ENCODE measurements around the gene SOCS1. TPM values are rescaled to one million over a fixed set of nuclear protein-coding genes. Genes with fewer than 3 reads are reported as not detected.
A peak's percentile ranks its signal among the peaks of the same experiment; 100 is the strongest.

SOCS1 gene
- polyA plus RNA-seq (2012; ENCODE audit: insufficient read length, low read depth): 45.5 TPM

GRCh38 chr16:11255737-11256660 is at the start of gene SOCS1:
SOCS1 (minus strand) TSS chr16:11256204; CDS start chr16:11255478, 726 bp downstream.
- TF ChIP-seq FOXP2 (optimal IDR thresholded peaks at IDR 0.05; ENCODE audit: borderline replicate concordance, extremely low read depth, extremely low read length, insufficient read depth): no peak
- TF ChIP-seq REST (IDR thresholded peaks at IDR 0.05; ENCODE audit: insufficient read depth in 1 of 2, low read depth in 2 of 2, low read length in 2 of 2): peak in 1 of 2 experiments; percentile 18; a peak in 1 of 4 replicates
- TF ChIP-seq POLR2AphosphoS5 (IDR thresholded peaks at IDR 0.05; ENCODE audit: low read depth, low read length): peak; percentile 93
- peak; percentile 37; the same call in 1 of the 2 replicates for TF ChIP-seq SIN3A (IDR thresholded peaks at IDR 0.05; ENCODE audit: borderline replicate concordance, insufficient read depth, low read length)
- TF ChIP-seq TAF1 (IDR thresholded peaks at IDR 0.05; ENCODE audit: borderline replicate concordance, insufficient read depth, low read length): peak; percentile 87

- no peak for TF ChIP-seq POLR2AphosphoS5 (IDR thresholded peaks at IDR 0.05; ENCODE audit: low read depth, low read length)
- TF ChIP-seq REST (IDR thresholded peaks at IDR 0.05; ENCODE audit: insufficient read depth in 1 of 2, low read depth in 2 of 2, low read length in 2 of 2): no peak
- TF ChIP-seq SIN3A (IDR thresholded peaks at IDR 0.05; ENCODE audit: borderline replicate concordance, insufficient read depth, low read length): no peak
- no peak for TF ChIP-seq TAF1 (IDR thresholded peaks at IDR 0.05; ENCODE audit: borderline replicate concordance, insufficient read depth, low read length)
- TF ChIP-seq FOXP2 (optimal IDR thresholded peaks at IDR 0.05; ENCODE audit: borderline replicate concordance, extremely low read depth, extremely low read length, insufficient read depth): no peak
Observed at GRCh38 chr16:11303405-11304138, 47.6 kb upstream of the SOCS1 start.

GRCh38 chr16:11302977-11303376 is 47.0 kb upstream of the SOCS1 start:
- TF ChIP-seq TAF1 (IDR thresholded peaks at IDR 0.05; ENCODE audit: borderline replicate concordance, insufficient read depth, low read length) (no peak), FOXP2 (optimal IDR thresholded peaks at IDR 0.05; ENCODE audit: borderline replicate concordance, extremely low read depth, extremely low read length, insufficient read depth) (no peak), SIN3A (IDR thresholded peaks at IDR 0.05; ENCODE audit: borderline replicate concordance, insufficient read depth, low read length) (no peak), POLR2AphosphoS5 (IDR thresholded peaks at IDR 0.05; ENCODE audit: low read depth, low read length) (no peak), REST (IDR thresholded peaks at IDR 0.05; ENCODE audit: insufficient read depth in 1 of 2, low read depth in 2 of 2, low read length in 2 of 2) (no peak)

GRCh38 chr16:11301645-11302501 is 45.9 kb upstream of the SOCS1 start:
- no peak for TF ChIP-seq REST (IDR thresholded peaks at IDR 0.05; ENCODE audit: insufficient read depth in 1 of 2, low read depth in 2 of 2, low read length in 2 of 2)
- TF ChIP-seq TAF1 (IDR thresholded peaks at IDR 0.05; ENCODE audit: borderline replicate concordance, insufficient read depth, low read length): no peak
- TF ChIP-seq SIN3A (IDR thresholded peaks at IDR 0.05; ENCODE audit: borderline replicate concordance, insufficient read depth, low read length): no peak
- TF ChIP-seq FOXP2 (optimal IDR thresholded peaks at IDR 0.05; ENCODE audit: borderline replicate concordance, extremely low read depth, extremely low read length, insufficient read depth): no peak

Measured in PFSK-1 (cell line).